BJ (cell line): ENCODE results near the gene PROC. TPM values are rescaled to one million over a fixed set of nuclear protein-coding genes. Genes with fewer than 3 reads are reported as not detected.
A peak's percentile ranks its signal among the peaks of the same experiment; 100 is the strongest.

Experiments
- CTCF ChIA-PET: fragments of 350-600 bp; formaldehyde crosslinking; extraction: SDS; loops from one replicate; lab custom pipeline; 2021; ENCODE audit warnings: antibody characterized with exemption, inconsistent platforms; lab: Yijun Ruan, JAX
- POLR2A ChIA-PET: fragments of 300-600 bp; sonication (Branson Sonifier 250); formaldehyde crosslinking; extraction: SDS; loops from one replicate; lab custom pipeline; 2021; ENCODE audit warnings: antibody characterized with exemption; lab: Charles Lee
- DNase-seq: peaks from one replicate; pipeline ENCODE4 v3.0.0-alpha.2; 2011; ENCODE audit warnings: low read depth
- H3K27me3 ChIP-seq: 2 replicates; pipeline ENCODE4 v1.6.0; 2011; ENCODE audit warnings: low read length; ENCODE audit not compliant: control insufficient read depth, insufficient read depth
- H3K36me3 ChIP-seq: 2 replicates; pipeline ENCODE4 v1.5.1; 2011; ENCODE audit warnings: low read length; ENCODE audit not compliant: control insufficient read depth, insufficient read depth
- H3K4me3 ChIP-seq: 2 replicates; pipeline ENCODE4 v1.5.1; 2011; ENCODE audit warnings: low read depth, mild to moderate bottlenecking, control low read depth, low read length
- CTCF ChIP-seq: IDR thresholded peaks from 2 replicates; pipeline ENCODE4 v1.5.1; 2011; ENCODE audit warnings: low read depth, mild to moderate bottlenecking, control low read depth, inconsistent platforms, low read length, moderate library complexity; ENCODE audit not compliant: insufficient read depth
- polyA plus RNA-seq: library from polyadenylated mRNA; depleted of rRNA; stranded (reverse); fragments of >200 nt; gene quantifications from 2 replicates; pipeline ENCODE4 v1.2.3, GENCODE V29; 2011

PROC gene
- polyA plus RNA-seq, 1 experiment = 0.11 TPM

- ChIA-PET POLR2A (no interaction called here), CTCF (interaction anchor here (1.3 kb wide), 1 partner anchor 10 kb away, joined by 3 read pairs; no protein-coding TSS in a partner anchor)
- H3K27me3 ChIP-seq = no peaks in the 10 kb centered on the region; the same call in 1 of the 2 replicates
- no peaks in the 10 kb centered on the region for H3K36me3 ChIP-seq
- no peak for DNase-seq
- TF ChIP-seq CTCF = no peak
- no peak overlapping the region for H3K4me3 ChIP-seq
Observed at GRCh38 chr2:127437056-127437455, 18.8 kb downstream of the PROC start.

- H3K36me3 ChIP-seq = no peaks in the 10 kb centered on the region
- POLR2A ChIA-PET = no interaction called here
- H3K27me3 ChIP-seq = no peaks in the 10 kb centered on the region; the same call in 1 of the 2 replicates
- no peak for DNase-seq
- H3K4me3 ChIP-seq = no peak overlapping the region
- no peak for TF ChIP-seq CTCF
- CTCF ChIA-PET = no interaction called here
Observed at GRCh38 chr2:127437781-127438726, 19.8 kb downstream of the PROC start.

GRCh38 chr2:127439343-127439742 is 21.1 kb downstream of the PROC start:
- TF ChIP-seq CTCF = no peak
- POLR2A ChIA-PET = no interaction called here
- Histone ChIP-seq H3K36me3 (no peaks in the 10 kb centered on the region), H3K27me3 (no peaks in the 10 kb centered on the region; the same call in 1 of the 2 replicates), H3K4me3 (no peak overlapping the region)
- CTCF ChIA-PET = no interaction called here
- DNase-seq = no peak

- ChIA-PET CTCF (no interaction called here), POLR2A (no interaction called here)
- TF ChIP-seq CTCF = no peak
- Histone ChIP-seq H3K36me3 (no peaks in the 10 kb centered on the region), H3K27me3 (no peaks in the 10 kb centered on the region), H3K4me3 (no peak overlapping the region)
- peak; percentile 25 for DNase-seq
Observed at GRCh38 chr2:127448526-127448925, 30.3 kb downstream of the PROC start.

- ChIA-PET CTCF (no interaction called here), POLR2A (no interaction called here)
- no peak for TF ChIP-seq CTCF
Observed at GRCh38 chr2:127449414-127449813, 31.2 kb downstream of the PROC start.

More at GRCh38 chr2:127449414-127449813, 31.2 kb downstream of the PROC start:
- no peak overlapping the region for H3K4me3 ChIP-seq
- H3K36me3 ChIP-seq = no peaks in the 10 kb centered on the region
- H3K27me3 ChIP-seq = no peaks in the 10 kb centered on the region
- DNase-seq = no peak
